Activated T-helper 1 cell treated with Interleukin-2 at 50 U/mL for 16 hours (primary cell): ENCODE results near the gene CD300A.

Source experiments
- DNase-seq: peaks from one replicate; pipeline ENCODE4 v3.0.0-alpha.2; 2020; ENCODE audit warnings: low read depth

CD300A gene

DNA sequence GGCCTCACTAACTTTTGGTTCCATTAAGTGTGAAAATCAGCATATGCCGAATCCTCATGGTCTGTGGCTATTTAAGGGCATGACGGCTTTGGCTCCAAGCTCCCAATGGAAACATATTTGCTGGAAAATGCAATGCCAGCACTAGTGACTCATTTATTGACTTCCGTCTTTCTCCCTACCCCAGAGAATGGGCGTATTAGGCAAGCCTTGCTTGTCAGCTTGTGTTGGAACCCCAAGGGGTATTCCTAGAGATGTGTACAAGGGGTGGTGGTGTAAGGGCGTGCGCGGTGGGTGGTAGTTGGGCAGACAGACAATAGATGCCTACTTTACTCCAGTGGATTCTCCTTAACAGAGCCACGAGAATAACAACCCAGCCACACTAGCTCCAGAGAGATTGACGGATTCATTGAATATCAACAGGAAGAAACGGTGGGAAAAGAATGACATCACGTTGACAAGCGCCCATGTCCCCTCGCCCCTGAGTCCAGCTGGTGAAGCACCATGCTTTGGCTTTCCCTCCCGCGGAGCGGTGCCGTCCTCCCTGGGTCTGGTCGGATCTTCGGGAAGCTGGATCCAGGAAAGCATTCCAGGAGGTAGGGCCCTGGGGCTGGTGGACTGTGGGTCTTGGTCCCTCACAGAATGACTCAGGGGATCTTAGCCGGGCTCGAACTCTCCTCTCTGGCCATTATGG is 54.5 kb downstream of the CD300A start:
- DNase-seq, result no peak

DNA sequence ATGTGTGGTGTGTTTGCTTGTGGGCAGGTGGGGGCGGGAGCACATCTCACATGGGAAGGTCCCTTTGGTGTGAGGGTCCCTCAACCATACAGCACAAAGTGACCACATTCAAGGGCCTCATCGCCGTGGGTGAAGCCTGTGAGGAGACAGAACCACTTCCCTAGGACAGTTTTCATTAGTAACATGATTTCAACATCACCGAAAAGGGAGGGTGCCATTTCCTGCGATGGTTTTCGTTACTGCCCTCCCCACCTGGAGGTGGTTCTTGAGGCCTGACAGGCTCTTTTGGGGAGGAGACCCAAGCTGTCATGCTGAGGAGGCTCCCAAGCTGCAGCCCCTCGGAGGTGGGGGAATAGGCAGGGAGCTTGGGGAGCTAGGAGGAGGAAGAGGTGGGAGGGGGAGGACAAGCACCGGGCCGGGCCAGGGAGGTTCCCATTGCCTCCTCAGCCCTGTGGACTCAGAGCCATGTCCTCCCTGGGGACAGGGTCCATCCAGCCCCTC is 55.3 kb downstream of the CD300A start:
- DNase-seq, result no peak

- DNase-seq, result no peak
These were observed 56.1 kb downstream of the CD300A start for GRCh38 chr17:74522381-74523105.

DNA sequence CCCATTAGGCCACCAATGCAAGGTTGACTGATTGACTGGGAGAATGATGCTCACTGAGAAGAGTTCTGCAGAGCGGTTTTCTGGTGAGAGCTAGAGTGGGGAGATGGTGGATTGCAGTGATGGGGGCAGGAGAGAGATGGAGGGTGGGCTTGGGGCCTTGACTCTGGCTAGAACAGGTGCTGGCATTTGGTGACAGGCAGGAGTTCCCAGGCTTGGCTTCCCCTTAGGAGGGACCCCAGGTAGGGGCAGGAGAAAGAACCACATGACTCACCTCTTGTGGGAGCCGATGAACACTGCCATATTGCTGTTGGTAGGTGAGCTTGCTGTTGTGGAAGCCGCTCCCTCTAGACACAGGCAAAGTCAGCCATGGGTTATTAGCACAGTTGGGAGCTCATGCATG is 56.9 kb downstream of the CD300A start:
- DNase-seq, result no peak

DNA sequence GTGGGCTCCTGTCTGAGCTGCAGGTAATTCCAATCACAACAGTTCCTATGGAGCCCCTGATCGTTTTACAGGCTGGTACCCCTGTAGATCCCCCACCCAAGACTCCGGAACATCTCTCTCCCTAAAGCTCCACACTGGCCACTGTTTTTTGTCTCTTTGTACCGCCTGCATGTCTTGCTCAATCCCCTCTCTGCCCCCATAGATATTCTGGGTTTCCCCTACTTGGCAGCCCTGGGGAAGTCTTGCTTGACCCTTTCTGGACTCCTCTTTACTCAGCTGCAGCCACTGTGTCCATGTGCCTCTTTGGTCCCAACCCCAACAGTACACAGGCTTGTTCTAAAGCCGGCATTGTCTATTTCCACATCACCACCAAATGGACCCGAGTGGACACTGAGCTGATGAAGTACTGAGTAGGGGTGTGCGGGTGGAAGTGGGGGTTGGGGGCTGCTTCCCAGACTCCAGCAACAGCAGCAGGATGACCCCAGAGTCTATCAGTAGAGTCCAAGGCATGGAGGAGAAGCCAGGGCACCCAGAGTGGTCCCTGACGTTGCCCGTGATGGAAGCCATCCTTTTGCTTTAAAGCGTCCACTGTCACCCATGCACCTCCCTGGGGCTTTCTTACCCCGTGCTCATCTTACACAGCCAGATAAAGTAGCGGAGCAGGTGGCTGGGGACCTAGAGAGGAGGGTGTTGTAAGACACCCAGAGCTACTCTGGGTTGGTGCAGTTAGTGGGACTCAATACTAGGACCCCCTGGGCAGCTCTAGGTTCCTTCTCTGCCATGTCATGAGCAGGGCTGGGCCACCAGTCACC is 58.4 kb downstream of the CD300A start:
- DNase-seq, result no peak

DNA sequence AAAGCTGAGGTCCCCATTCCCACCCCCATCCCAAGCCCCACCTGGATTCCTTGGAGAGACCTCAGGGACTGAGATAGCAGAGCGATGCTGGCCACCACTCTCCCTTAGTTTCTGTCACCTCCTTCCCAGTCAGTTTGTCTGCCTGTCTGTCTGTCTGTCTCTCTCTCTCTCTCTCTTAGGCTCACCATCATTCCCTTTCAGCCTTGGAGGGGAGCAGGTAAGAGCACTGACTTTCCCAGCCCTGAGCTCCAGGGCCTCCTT is 59.0 kb downstream of the CD300A start:
- DNase-seq, result no peak

GRCh38 chr17:74525781-74526288 is 59.4 kb downstream of the CD300A start:
- DNase-seq, result no peak

DNA sequence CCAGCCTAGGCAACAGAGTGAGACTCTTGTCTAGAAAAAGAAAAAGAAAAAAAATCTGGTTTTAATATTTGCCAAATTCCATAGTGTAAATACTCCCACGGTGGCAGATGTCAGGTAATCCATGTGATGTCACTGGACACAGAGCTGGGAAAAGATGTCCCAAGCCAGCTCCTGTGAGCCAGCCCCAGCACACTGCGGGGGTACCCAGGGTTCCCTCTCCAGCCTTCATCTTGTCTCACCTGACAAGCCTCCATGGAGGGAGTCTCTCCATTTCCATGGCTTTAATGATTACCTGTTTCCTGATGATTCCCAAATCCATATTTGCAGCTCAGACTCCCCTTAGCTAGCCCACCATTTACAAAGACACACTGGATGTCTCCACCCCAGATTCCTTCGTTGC is 60.2 kb downstream of the CD300A start:
- no peak for DNase-seq

DNA sequence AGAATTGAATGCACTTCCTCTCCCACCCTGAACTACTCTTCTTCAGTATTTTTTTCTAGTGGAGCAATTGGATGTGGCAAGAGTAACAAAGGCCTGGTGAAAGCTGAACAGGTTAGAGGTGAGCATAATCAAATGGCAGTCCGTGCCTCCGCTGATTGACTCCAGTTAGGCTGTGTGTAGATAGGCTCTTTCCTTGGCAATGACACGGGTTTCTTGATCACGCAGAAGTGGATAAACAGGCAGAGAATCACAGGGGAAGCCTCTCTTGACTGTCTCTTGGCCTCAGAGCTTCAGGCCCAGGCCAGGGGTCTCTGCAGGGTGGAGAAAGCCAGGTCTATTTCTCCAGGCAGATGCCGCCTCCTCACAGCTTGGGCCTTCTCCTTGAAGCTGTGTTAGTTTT is 60.6 kb downstream of the CD300A start:
- no peak for DNase-seq

- DNase-seq, result no peak
These were observed 61.3 kb downstream of the CD300A start for GRCh38 chr17:74527756-74528155.

DNA sequence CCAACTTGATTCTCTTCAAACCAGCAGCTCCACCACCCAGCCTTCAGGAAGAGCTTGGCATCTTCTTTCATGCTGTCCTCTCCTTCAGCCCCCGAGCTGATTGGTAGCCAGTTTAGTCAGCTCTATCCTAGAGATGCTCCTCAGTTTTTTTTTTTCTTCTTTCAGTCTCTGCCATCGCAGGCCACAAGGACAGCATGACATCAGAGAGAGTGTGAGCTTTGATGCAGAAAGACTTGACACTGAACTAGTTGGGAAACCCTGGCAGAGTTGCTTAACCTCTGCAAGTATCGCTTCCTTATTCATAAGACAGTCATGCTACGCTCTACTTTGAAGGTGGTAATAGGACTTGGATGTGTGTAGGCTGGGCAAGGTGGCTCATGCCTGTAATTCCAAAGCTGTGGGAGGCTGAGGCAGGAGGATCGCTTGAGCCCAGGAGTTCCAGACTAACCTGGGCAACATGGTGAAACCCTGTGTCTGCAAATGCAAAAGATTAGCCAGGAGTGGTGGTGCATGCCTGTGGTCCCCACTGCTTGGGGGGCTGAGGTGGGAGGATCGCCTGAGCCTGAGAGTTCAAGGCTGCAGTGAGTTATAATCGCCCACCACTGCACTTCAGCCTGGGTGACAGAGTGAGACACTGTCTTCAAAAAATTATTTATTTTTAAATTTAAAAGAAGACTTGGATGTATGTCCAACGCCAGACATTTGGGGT is 62.2 kb downstream of the CD300A start:
- DNase-seq, result no peak

DNA sequence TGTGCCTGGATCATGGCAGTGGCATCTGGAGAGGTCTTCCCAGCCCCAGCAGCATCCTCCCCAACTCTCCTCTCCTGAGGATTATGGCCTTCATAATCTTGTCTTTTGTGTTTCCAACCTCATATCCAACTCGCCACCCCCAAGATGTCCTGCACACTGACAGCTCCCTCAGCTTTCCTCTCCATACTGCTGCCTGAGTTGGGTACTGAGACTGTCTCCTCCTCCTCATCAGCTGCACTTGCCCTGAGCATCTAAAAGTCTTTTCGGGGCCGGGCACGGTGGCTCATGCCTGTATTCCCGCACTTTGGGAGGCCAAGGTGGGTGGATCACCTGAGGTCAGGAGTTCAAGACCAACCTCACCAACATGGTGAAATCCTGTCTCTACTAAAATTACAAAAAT is 62.8 kb downstream of the CD300A start:
- DNase-seq, result no peak

- no peak for DNase-seq
These were observed 64.4 kb downstream of the CD300A start for GRCh38 chr17:74530831-74531150.

GRCh38 chr17:74531231-74531761 is 64.9 kb downstream of the CD300A start, which contains the start of gene CD300LB:
CD300LB (minus strand) TSS chr17:74531475; CDS start chr17:74531350, 125 bp downstream.
- no peak for DNase-seq

DNA sequence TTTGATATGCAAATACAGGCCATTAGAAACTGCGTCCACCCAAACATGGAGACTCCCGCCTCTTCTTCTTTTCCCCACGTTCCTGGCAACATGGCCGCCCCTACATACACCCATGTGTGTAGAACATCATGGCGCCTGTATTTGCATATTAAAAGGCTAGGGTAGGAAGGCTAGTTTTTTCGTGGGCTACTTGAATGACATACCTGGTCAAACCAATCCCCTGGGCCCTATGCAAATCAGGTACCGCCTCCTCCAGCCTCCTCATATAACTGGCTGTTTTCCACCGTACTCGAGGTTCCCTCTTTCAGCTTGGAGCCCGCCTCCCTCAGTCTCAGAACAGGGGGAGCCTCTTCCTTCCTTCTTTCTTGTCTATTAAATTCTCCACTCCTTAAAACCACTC is 65.7 kb downstream of the CD300A start:
- no peak for DNase-seq
